Parathyroid adenoma (tissue), 2 donors: ENCODE results near the gene IFT27.

ENCODE experiments used
- H2AFZ ChIP-seq: fragments of 300-600 bp; sonication (generic); one replicate; pipeline ENCODE4 v1.7.0; 2017; ENCODE audit warnings: antibody characterized with exemption, mild to moderate bottlenecking
- H3K27ac ChIP-seq: fragments of 300-600 bp; sonication (generic); one replicate; pipeline ENCODE4 v1.7.0; 2017
- H3K27me3 ChIP-seq: fragments of 300-600 bp; sonication (generic); one replicate; pipeline ENCODE4 v1.7.0; 2017; ENCODE audit warnings: low read length; ENCODE audit not compliant: control insufficient read depth, insufficient read depth
- H3K36me3 ChIP-seq: fragments of 300-600 bp; sonication (generic); one replicate; pipeline ENCODE4 v1.7.0; 2017; ENCODE audit warnings: low read length; ENCODE audit not compliant: control insufficient read depth, insufficient read depth
- H3K4me1 ChIP-seq: fragments of 300-600 bp; sonication (generic); one replicate; pipeline ENCODE4 v1.7.0; 2017; ENCODE audit warnings: control low read depth
- H3K4me2 ChIP-seq: fragments of 300-600 bp; sonication (generic); one replicate; pipeline ENCODE4 v1.7.0; 2017; ENCODE audit warnings: low read length
- H3K4me3 ChIP-seq: fragments of 300-600 bp; sonication (generic); one replicate; pipeline ENCODE4 v1.7.0; 2017; ENCODE audit warnings: low read depth, low read length
- H3K79me2 ChIP-seq: fragments of 300-600 bp; sonication (generic); one replicate; pipeline ENCODE4 v1.7.0; 2017; ENCODE audit warnings: control low read depth
- H3K9ac ChIP-seq: fragments of 300-600 bp; sonication (generic); one replicate; pipeline ENCODE4 v1.7.0; 2017; ENCODE audit warnings: mild to moderate bottlenecking
- H3K9me3 ChIP-seq: fragments of 300-600 bp; sonication (generic); one replicate; pipeline ENCODE4 v1.7.0; 2017; ENCODE audit warnings: low read length; ENCODE audit not compliant: control insufficient read depth
- CTCF ChIP-seq: fragments of 300-600 bp; sonication (generic); IDR thresholded peaks from one replicate; pipeline ENCODE4 v1.7.0; 2017; ENCODE audit warnings: antibody characterized with exemption, mild to moderate bottlenecking
- donor health status: primary hyperparathyroidism.

IFT27 gene

GRCh38 chr22:36809351-36809750 lies 33.4 kb upstream of the IFT27 start:
- H3K4me1 ChIP-seq, result peaks cover 5% of the 10 kb centered on the region
- H3K27ac ChIP-seq, result no peak overlapping the region
- TF ChIP-seq CTCF, result no peak

GRCh38 chr22:36808721-36809344 lies 32.9 kb upstream of the IFT27 start:
- H2AFZ ChIP-seq, result no peak overlapping the region
- no peak overlapping the region for H3K9ac ChIP-seq
- no peak overlapping the region for H3K27ac ChIP-seq
- H3K9me3 ChIP-seq, result no peaks in the 10 kb centered on the region
- peaks cover 5% of the 10 kb centered on the region for H3K4me1 ChIP-seq
- no peak for TF ChIP-seq CTCF
- no peaks in the 10 kb centered on the region for H3K27me3 ChIP-seq
- peak overlapping the region; percentile 53 for H3K4me2 ChIP-seq
- no peaks in the 10 kb centered on the region for H3K36me3 ChIP-seq
- H3K79me2 ChIP-seq, result no peaks in the 10 kb centered on the region
- peak overlapping the region; percentile 18 for H3K4me3 ChIP-seq

More at GRCh38 chr22:36809351-36809750, 33.4 kb upstream of the IFT27 start:
- H3K79me2 ChIP-seq, result no peaks in the 10 kb centered on the region
- H3K36me3 ChIP-seq, result no peaks in the 10 kb centered on the region
- no peak overlapping the region for H2AFZ ChIP-seq
- peak overlapping the region; percentile 53 for H3K4me2 ChIP-seq
- H3K9ac ChIP-seq, result no peak overlapping the region
- H3K27me3 ChIP-seq, result no peaks in the 10 kb centered on the region
- peak overlapping the region; percentile 18 for H3K4me3 ChIP-seq
- H3K9me3 ChIP-seq, result no peaks in the 10 kb centered on the region

GRCh38 chr22:36807627-36808026 lies 31.7 kb upstream of the IFT27 start:
- H3K9me3 ChIP-seq, result no peaks in the 10 kb centered on the region
- no peak for TF ChIP-seq CTCF
- H3K79me2 ChIP-seq, result no peaks in the 10 kb centered on the region
- H3K27ac ChIP-seq, result no peak overlapping the region
- H3K4me1 ChIP-seq, result peaks cover 8% of the 10 kb centered on the region
- H3K9ac ChIP-seq, result no peak overlapping the region
- no peaks in the 10 kb centered on the region for H3K36me3 ChIP-seq
- no peak overlapping the region for H2AFZ ChIP-seq
- no peak overlapping the region for H3K4me3 ChIP-seq
- H3K4me2 ChIP-seq, result peak overlapping the region; percentile 53
- no peaks in the 10 kb centered on the region for H3K27me3 ChIP-seq

- no peaks in the 10 kb centered on the region for H3K79me2 ChIP-seq
- H3K27ac ChIP-seq, result no peak overlapping the region
- no peak overlapping the region for H3K9ac ChIP-seq
- H3K4me1 ChIP-seq, result peaks cover 8% of the 10 kb centered on the region
- H3K4me3 ChIP-seq, result peak overlapping the region; percentile 14
- no peaks in the 10 kb centered on the region for H3K36me3 ChIP-seq
- no peaks in the 10 kb centered on the region for H3K27me3 ChIP-seq
- H3K4me2 ChIP-seq, result peak overlapping the region; percentile 53
- no peak for TF ChIP-seq CTCF
- no peaks in the 10 kb centered on the region for H3K9me3 ChIP-seq
- peak overlapping the region; percentile 22 for H2AFZ ChIP-seq
These were observed 30.9 kb upstream of the IFT27 start for GRCh38 chr22:36806835-36807234.

GRCh38 chr22:36803358-36803757 lies 27.4 kb upstream of the IFT27 start:
- TF ChIP-seq CTCF, result no peak
- no peaks in the 10 kb centered on the region for H3K27me3 ChIP-seq

More at GRCh38 chr22:36803358-36803757, 27.4 kb upstream of the IFT27 start:
- no peak overlapping the region for H3K9ac ChIP-seq
- no peak overlapping the region for H3K4me3 ChIP-seq
- no peak overlapping the region for H2AFZ ChIP-seq
- H3K27ac ChIP-seq, result no peak overlapping the region
- no peaks in the 10 kb centered on the region for H3K79me2 ChIP-seq
- H3K4me2 ChIP-seq, result no peak overlapping the region
- no peaks in the 10 kb centered on the region for H3K9me3 ChIP-seq
- H3K36me3 ChIP-seq, result no peaks in the 10 kb centered on the region
- H3K4me1 ChIP-seq, result peaks cover 2% of the 10 kb centered on the region
